ENCODE measurements around the gene PBX3.

PBX3 gene

GRCh38 chr9:125910286-125910685 is 163.1 kb downstream of the PBX3 start:
- no peak for DNase-seq

- DNase-seq, result no peak
Measured at GRCh38 chr9:125911861-125912644, 164.9 kb downstream of the PBX3 start.

GRCh38 chr9:125912667-125913066 is 165.5 kb downstream of the PBX3 start:
- no peak for DNase-seq

GRCh38 chr9:125913551-125913950 is 166.4 kb downstream of the PBX3 start:
- no peak for DNase-seq

GRCh38 chr9:125914411-125914810 is 167.2 kb downstream of the PBX3 start:
- no peak for DNase-seq

- DNase-seq, result no peak
Measured at GRCh38 chr9:125915606-125916005, 168.4 kb downstream of the PBX3 start.

- no peak for DNase-seq
Measured at GRCh38 chr9:125919565-125919964, 172.4 kb downstream of the PBX3 start.

- no peak for DNase-seq
Measured at GRCh38 chr9:125920402-125920801, 173.2 kb downstream of the PBX3 start.

- DNase-seq, result no peak
Measured at GRCh38 chr9:125922854-125923253, 175.7 kb downstream of the PBX3 start.

GRCh38 chr9:125924351-125924750 is 177.2 kb downstream of the PBX3 start:
- no peak for DNase-seq

- no peak for DNase-seq
Measured at GRCh38 chr9:125926936-125927335, 179.8 kb downstream of the PBX3 start.

GRCh38 chr9:125929846-125930245 is 182.7 kb downstream of the PBX3 start:
- DNase-seq, result no peak

GRCh38 chr9:125931211-125931610 is 184.0 kb downstream of the PBX3 start:
- DNase-seq, result no peak

GRCh38 chr9:125932012-125932411 is 184.8 kb downstream of the PBX3 start:
- DNase-seq, result no peak

- DNase-seq, result no peak
Measured at GRCh38 chr9:125932746-125933455, 185.7 kb downstream of the PBX3 start.

- no peak for DNase-seq
Measured at GRCh38 chr9:125942125-125942524, 195.0 kb downstream of the PBX3 start.

- DNase-seq, result no peak
Measured at GRCh38 chr9:125943831-125944230, 196.7 kb downstream of the PBX3 start.

GRCh38 chr9:125946397-125946796 is 199.2 kb downstream of the PBX3 start:
- DNase-seq, result no peak

- no peak for DNase-seq
Measured at GRCh38 chr9:125948887-125949596, 201.9 kb downstream of the PBX3 start.

- no peak for DNase-seq
Measured at GRCh38 chr9:125949703-125950460, 202.7 kb downstream of the PBX3 start.

GRCh38 chr9:125950880-125951471 is 203.8 kb downstream of the PBX3 start:
- no peak for DNase-seq

- no peak for DNase-seq
Measured at GRCh38 chr9:125953314-125954019, 206.3 kb downstream of the PBX3 start.
